Urinary bladder (tissue), 4 donors: ENCODE results near the gene C19orf38. TPM values are rescaled to one million over a fixed set of nuclear protein-coding genes. Genes with fewer than 3 reads are reported as not detected.

Source experiments
- DNase-seq: peaks from one replicate; pipeline ENCODE4 v3.0.0-alpha.2; 2015; ENCODE audit errors: extremely low spot score
- H3K27ac ChIP-seq: one replicate; pipeline ENCODE4 v1.5.1; 2013; ENCODE audit warnings: low read depth, mild to moderate bottlenecking, moderate library complexity
- H3K36me3 ChIP-seq: one replicate; pipeline ENCODE4 v1.6.1; 2013; ENCODE audit warnings: mild to moderate bottlenecking, moderate library complexity; ENCODE audit not compliant: insufficient read depth
- H3K4me1 ChIP-seq: one replicate; pipeline ENCODE4 v1.6.1; 2013; ENCODE audit warnings: mild to moderate bottlenecking, moderate library complexity; ENCODE audit not compliant: insufficient read depth
- H3K4me3 ChIP-seq: one replicate; pipeline ENCODE4 v1.5.1; 2013; ENCODE audit warnings: low read depth, low read length
- WGBS: extraction: QIAGEN DNeasy Blood & Tissue Kit; methylation state at CpG from one replicate; pipeline ENCODE4 v1.1.7; 2013; 5-methylcytosine and 5-hydroxymethylcytosine counted together
- polyA plus RNA-seq: library from polyadenylated mRNA; stranded (reverse); fragments of 200-250 nt; gene quantifications from one replicate; pipeline ENCODE4 v1.2.3, GENCODE V29; 2013
- total RNA-seq: library from RNA; depleted of rRNA; stranded (reverse); fragments of >200 nt; gene quantifications from one replicate; pipeline ENCODE4 v1.2.3, GENCODE V29; 2014
- donor health status: healthy with polysubstance abuse.
- donor health status: healthy.

Gene C19orf38
- total and polyA plus RNA-seq, 2 donors, result 2.4 to 2.6 TPM

DNA sequence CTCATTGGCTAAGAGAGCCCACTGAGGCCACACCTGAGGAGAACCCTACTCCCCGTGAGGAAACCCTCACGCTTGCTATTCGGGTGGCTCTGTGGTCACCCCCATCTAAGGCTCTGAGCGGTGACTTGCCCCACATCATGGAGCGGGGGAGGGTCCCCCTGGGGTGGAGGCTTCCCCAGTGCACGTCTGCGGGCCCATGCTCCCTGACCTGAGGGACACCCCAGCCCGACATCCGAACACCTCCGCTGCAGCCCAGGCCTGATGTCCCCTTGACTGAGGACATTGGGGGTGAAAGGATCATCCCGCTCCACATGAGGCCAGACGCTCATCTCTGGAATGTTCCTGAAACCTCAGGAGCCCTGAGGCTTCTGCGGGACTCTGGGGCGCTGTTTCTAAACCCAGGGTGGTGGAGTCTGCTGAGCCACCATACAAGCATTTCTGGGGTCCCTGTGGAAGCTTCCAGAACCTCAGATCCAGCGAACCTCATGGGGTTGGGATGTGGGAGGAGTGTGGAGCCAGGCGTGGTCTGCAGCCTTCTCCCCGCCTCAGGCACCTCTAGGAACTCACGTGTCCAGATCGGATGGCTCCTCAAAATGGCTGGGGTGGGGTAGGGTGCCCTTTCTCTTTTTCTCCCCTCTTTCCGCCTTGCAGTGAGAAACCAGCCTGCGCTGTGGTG lies 32.1 kb upstream of the C19orf38 start:
- Histone ChIP-seq H3K27ac (peak overlapping the region; percentile 61), H3K4me3 (peak overlapping the region; percentile 31), H3K36me3 (no peaks in the 10 kb centered on the region), H3K4me1 (no peaks in the 10 kb centered on the region)
- 74% methylated on average over 21 of the region's 21 CpGs for WGBS
- DNase-seq, result no peak

DNA sequence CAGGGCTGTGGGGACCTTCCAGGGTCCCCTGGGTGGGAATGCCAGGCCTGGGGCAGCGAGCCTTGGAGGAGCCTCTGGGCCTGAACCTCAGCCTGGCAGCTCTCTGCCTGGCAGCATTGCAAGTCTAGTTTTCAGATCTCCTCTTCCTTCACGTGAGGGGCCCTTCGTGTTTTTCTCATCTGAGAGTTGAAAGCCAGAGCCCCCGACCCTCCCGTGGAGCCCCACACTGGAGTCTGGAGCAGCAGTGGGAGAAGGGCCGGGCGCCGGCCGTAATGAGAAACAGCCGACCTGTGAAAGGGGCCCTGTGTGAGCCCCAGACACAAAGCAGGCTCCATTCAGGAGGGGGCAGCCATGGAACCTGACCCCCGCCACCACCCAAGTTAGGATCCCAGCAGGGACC lies 31.5 kb upstream of the C19orf38 start:
- WGBS, result 55% methylated on average over 11 of the region's 11 CpGs
- Histone ChIP-seq H3K4me3 (peak overlapping the region; percentile 31), H3K4me1 (no peaks in the 10 kb centered on the region), H3K36me3 (no peaks in the 10 kb centered on the region), H3K27ac (peak overlapping the region; percentile 61)
- no peak for DNase-seq

DNA sequence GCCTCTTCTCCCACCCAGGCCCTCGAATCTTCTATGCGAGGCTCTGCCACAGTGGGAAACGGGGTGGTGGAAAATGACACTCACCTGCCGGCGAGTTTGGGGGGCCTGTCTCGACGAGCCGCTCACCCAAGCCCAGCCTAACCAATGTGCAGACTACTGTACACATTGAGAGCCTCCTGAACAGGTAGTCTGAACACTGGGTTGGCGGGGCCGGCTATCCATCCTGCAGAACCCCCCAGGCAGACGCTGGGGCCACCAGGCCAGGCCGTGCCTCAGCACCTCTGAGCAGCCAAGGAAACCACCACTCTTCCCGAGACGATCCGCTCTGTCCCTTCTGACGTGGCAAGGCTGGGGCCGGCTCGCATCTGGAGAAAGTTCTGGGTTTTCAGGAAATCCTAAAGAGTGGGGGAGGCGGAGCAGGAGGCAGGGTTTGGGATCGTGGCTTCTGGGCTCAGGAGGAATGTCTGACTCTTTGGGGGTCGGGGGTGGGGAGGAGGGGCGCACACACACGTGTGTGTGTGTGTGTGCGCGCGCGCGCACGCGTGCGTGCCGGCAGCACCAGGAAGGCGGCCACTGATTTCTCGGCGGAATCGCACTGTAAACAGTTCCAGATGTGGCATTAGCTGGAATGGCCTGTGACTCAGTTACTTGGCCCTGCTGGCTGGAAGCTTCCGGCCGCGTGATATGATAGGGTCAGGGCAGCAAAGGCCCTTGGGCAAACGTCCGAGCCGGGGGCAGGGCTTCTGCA lies 30.8 kb upstream of the C19orf38 start:
- H3K36me3 ChIP-seq, result no peaks in the 10 kb centered on the region
- H3K27ac ChIP-seq, result peak overlapping the region; percentile 54
- WGBS, result 32% methylated on average over 42 of the region's 42 CpGs
- no peaks in the 10 kb centered on the region for H3K4me1 ChIP-seq
- peak; percentile 18 for DNase-seq
- peak overlapping the region; percentile 31 for H3K4me3 ChIP-seq

DNA sequence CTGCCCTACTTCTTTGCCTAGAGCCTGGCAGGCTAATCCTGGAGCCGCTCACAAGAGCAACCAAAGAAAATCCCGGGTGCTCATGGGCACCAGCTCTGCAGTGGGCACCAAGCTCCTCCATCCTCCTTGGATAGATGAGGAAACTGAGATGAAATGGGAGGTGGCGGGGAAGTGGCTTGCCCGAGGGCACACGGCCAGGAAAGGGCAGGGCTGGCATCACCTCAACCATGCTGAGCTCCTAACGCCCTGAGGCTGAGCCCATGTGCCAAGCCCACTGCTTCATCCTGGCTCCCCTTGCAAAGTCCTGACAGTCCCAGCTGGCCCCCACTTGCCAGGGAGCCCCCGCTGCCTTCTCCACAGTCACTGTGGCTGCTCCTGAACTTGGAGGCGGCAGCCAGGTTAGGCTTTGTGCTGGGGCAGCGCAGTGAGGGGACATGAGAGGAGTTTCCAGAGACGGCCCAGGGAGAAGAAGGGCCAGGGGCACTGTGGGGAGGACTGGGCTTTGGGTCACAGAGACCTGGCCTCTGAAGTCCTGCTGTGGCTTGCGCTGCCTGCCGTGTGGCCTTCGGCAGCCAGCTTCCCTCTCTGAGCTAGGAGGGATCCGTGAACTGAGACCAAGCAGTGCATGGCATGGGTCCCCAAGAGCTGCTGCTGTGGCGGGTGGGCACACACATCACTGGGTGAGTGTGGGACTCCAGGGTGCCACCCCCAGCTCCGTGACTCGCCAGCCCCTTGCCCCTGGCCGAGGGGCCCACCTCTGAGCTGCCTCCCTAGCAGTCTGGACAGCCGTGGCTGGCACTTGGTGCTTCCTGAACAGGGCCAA lies 29.7 kb upstream of the C19orf38 start:
- 87% methylated on average over 19 of the region's 19 CpGs for WGBS
- H3K27ac ChIP-seq, result peak overlapping the region; percentile 43
- H3K4me3 ChIP-seq, result no peak overlapping the region
- H3K36me3 ChIP-seq, result peaks cover 1% of the 10 kb centered on the region
- H3K4me1 ChIP-seq, result no peaks in the 10 kb centered on the region
- no peak for DNase-seq

DNA sequence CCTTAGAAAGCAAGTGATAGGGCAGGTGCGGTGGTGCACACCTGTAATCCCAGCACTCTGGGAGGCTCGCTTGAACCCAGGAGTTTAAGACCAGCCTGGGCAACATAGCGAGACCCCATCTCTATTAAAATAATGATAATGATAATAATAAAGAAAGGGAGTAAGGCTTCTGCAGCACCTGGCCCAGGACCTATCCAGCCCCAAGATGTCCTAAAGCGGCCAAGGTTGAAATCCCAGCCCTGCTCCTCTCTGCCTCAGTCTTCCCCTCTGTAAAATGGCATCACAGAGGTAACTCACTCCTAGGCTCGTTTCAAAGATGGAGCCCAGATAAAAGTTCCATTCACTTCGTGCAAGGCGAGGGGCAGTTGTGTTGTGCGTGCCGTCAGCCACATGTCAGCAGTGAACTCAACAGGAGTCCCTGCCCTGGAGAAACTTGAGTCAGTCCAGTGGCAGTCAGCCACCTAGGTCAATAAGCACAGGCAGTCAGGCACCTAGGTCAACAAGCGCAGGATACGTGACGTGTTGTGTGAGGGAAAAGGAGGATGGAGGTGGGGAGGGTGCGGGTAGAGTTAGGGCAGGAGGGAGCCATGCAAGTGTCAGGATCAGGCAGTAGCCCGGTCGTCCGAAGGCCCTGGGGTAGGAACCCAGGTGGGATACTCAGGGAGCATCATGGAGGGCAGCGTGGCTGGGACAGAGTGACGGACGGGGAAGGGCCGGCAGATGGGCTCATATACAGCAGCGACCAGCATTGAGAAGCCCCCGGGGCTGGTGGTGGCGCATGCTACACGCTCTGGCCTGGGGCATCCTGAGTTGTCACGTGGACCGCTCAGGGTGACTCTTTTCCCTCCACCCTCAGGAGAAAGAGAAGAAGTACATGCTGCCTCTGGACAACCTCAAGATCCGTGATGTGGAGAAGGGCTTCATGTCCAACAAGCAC lies 28.8 kb upstream of the C19orf38 start:
- WGBS, result 95% methylated on average over 27 of the region's 27 CpGs
- Histone ChIP-seq H3K4me3 (no peak overlapping the region), H3K4me1 (no peaks in the 10 kb centered on the region), H3K36me3 (peaks cover 4% of the 10 kb centered on the region), H3K27ac (no peak overlapping the region)
- DNase-seq, result no peak

DNA sequence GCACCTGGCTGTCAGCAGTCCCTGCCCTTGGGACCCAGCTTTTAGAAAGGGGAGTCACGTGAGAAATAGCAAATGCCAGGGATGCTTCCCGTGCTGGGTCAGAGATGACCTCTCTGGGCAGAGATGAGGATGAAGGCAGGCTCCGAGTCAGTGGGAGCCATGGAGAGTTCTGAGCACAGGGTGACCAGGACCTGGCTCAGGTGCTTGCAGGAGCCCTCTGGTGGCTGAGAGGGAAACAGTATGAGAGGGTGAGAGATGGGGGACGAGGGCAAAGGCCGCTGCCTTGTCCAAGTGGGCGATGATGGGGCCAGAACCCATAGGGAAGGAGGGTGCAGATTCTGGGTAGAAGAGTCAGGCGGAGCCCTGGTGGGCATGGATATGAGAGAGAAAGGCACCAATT lies 28.0 kb upstream of the C19orf38 start:
- Histone ChIP-seq H3K36me3 (peaks cover 9% of the 10 kb centered on the region), H3K4me3 (no peak overlapping the region), H3K4me1 (no peaks in the 10 kb centered on the region), H3K27ac (no peak overlapping the region)
- WGBS, result 87% methylated on average over 7 of the region's 7 CpGs
- DNase-seq, result no peak

DNA sequence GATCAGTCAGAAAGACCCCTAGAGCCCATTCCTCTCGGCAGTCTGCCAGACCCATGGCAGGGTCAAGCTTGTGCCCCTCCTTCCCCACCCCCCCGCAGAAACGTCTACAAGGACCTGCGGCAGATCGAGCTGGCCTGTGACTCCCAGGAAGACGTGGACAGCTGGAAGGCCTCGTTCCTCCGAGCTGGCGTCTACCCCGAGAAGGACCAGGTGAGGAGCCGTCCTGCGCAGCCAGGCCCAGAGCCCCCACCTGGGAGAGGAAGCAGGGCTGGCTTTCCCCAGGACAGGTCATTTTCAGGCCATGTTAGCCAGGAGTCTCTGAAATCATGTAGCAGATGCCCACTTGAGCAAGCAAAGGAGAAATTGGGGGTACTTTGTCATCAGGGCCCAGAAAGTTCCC lies 24.5 kb upstream of the C19orf38 start:
- peaks cover 9% of the 10 kb centered on the region for H3K36me3 ChIP-seq
- DNase-seq, result no peak
- no peak overlapping the region for H3K4me3 ChIP-seq
- no peaks in the 10 kb centered on the region for H3K4me1 ChIP-seq
- WGBS, result 91% methylated on average over 12 of the region's 12 CpGs
- no peak overlapping the region for H3K27ac ChIP-seq

DNA sequence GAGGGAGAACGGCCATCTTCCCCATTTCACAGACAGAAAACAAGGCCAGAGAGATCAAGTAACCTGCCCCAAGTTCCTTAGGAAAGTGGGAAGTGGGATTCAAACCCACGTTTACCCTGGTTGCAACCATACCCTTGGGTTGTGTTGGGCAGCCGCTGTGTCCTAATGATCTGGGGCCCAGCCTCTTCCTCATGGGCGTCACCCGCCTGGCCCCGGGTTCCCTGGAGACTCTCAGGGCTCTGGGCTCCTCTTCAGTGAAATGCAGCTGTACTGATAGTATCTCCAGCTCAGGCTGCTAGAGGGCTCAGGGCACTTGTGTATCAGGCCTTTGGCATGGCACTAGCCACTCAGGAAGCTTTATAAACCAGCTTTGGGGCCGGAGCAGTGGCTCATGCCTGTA lies 22.0 kb upstream of the C19orf38 start:
- WGBS, result 93% methylated on average over 7 of the region's 7 CpGs
- no peak overlapping the region for H3K27ac ChIP-seq
- H3K4me1 ChIP-seq, result no peaks in the 10 kb centered on the region
- no peak overlapping the region for H3K4me3 ChIP-seq
- no peak for DNase-seq
- H3K36me3 ChIP-seq, result peaks cover 9% of the 10 kb centered on the region

DNA sequence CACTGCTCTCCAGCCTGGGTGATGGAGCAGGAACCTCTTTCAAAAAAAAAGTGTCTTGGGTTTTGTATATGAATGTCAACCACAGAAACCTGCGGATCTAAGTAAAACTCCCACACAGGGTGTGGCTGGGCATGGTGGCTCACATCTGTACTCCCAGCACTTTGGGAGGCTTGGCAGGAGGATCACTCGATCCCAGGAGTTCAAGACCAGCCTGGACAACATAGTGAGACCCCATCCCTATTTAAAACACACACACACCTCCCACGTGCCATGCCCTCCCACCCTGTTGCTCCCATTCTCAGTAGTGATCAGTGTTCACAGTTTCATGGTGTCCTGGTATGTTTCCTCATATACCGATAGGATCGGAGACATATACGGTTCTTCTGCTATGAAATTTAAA lies 21.4 kb upstream of the C19orf38 start:
- Histone ChIP-seq H3K4me1 (no peaks in the 10 kb centered on the region), H3K4me3 (no peak overlapping the region), H3K36me3 (peaks cover 9% of the 10 kb centered on the region), H3K27ac (no peak overlapping the region)
- WGBS, result 90% methylated on average over 6 of the region's 6 CpGs
- no peak for DNase-seq

DNA sequence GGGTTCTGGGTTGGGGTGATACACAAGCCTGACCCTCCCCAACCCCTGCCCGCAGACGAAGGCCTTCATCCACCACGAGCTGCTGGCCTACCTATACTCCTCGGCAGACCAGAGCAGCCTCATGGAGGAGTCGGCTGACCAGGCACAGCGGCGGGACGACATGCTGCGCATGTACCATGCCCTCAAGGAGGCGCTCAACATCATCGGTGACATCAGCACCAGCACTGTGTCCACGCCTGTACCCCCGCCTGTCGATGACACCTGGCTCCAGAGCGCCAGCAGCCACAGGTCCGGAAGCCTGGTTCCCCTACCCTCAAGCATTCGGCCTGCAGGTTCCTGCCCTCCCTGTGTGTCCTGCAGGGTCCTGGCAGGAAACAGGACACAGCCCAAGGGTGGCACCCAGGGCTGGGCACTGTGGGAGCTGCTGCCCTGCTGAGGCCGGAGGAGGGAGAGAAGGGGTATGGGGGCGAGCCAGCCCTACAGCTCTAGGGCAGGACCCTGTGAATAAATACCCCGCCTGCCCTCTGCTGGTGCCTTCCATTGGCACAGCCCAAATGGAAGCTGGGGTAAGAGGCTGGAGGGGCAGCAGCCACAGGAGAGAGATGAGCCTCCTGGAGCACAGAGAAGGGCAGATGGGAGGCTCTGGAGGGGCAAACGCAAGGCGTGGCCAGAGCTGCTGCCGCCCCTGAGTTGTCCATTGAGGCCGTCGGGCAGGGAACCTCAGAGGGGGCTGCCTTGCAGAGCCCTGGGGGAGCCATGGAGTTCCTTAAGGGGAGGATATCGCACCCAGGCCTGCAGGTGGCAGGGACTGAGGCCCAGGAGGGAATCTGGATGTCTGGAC lies 19.0 kb upstream of the C19orf38 start:
- Histone ChIP-seq H3K4me1 (no peaks in the 10 kb centered on the region), H3K36me3 (peaks cover 5% of the 10 kb centered on the region), H3K4me3 (no peak overlapping the region), H3K27ac (no peak overlapping the region)
- 89% methylated on average over 26 of the region's 26 CpGs for WGBS
- no peak for DNase-seq

DNA sequence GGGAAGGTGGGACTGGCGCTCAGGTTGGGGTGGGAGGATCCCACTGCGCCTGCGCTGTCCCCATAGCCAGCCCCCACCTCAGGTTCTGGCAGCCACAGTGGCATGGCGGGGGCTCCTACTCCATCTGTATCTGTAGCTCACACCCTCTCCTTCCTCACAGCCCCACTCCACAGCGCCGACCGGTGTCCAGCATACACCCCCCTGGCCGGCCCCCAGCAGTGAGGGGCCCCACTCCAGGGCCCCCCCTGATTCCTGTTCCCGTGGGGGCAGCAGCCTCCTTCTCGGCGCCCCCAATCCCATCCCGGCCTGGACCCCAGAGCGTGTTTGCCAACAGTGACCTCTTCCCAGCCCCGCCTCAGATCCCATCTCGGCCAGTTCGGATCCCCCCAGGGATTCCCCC lies 18.2 kb upstream of the C19orf38 start:
- no peak overlapping the region for H3K4me3 ChIP-seq
- peaks cover under 1% of the 10 kb centered on the region for H3K36me3 ChIP-seq
- WGBS, result 85% methylated on average over 16 of the region's 16 CpGs
- DNase-seq, result no peak
- no peaks in the 10 kb centered on the region for H3K4me1 ChIP-seq
- no peak overlapping the region for H3K27ac ChIP-seq

DNA sequence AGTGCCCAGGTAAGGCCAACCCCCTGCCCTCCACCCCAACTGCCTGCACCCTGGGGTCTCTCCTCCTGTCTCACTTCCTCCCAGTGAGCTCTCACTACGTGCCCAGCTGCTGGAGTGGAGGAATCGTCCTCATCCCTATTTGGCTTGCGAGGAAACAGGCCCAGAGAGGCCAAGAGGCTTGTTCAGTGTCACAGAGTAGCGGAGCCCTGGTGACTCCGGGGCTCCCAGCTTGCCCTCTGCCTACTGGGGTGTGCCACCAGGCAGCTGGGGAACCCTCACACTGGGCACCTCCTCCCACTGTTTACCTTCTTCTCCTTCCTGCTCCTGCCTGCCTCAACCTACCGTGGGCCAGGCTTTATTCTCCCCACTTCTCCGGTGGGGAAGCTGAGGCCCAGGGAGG lies 17.8 kb upstream of the C19orf38 start:
- H3K27ac ChIP-seq, result no peak overlapping the region
- no peak for DNase-seq
- no peaks in the 10 kb centered on the region for H3K36me3 ChIP-seq
- H3K4me3 ChIP-seq, result no peak overlapping the region
- 87% methylated on average over 7 of the region's 7 CpGs for WGBS
- no peaks in the 10 kb centered on the region for H3K4me1 ChIP-seq
